Forelimb muscle (tissue), 1 donor: ENCODE results near the gene COPS9. TPM values are rescaled to one million over a fixed set of nuclear protein-coding genes. Genes with fewer than 3 reads are reported as not detected.

ENCODE experiments used
- DNase-seq: peaks from one replicate; pipeline ENCODE4 v3.0.0-alpha.2; 2013; ENCODE audit warnings: low read depth
- polyA plus RNA-seq: library from polyadenylated mRNA; unstranded; fragments of 120-200 nt; gene quantifications from one replicate; pipeline ENCODE4 v1.2.1, GENCODE V29; 2013; ENCODE audit not compliant: insufficient read length

COPS9 gene
- polyA plus RNA-seq, 1 donor = 83.8 TPM

- DNase-seq = no peak
Measured at GRCh38 chr2:240136671-240137292, 677 bp upstream of the COPS9 start.

- no peak for DNase-seq
Measured at GRCh38 chr2:240135706-240136012, 446 bp downstream of the COPS9 start.

- DNase-seq = no peak
Measured at GRCh38 chr2:240134956-240135520, 1.1 kb downstream of the COPS9 start.

- no peak for DNase-seq
Measured at GRCh38 chr2:240134466-240134865, 1.6 kb downstream of the COPS9 start.

GRCh38 chr2:240133401-240133800, 2.7 kb downstream of the COPS9 start:
- no peak for DNase-seq

- no peak for DNase-seq
Measured at GRCh38 chr2:240132651-240132980, 3.5 kb downstream of the COPS9 start.

GRCh38 chr2:240131941-240132650, 4.0 kb downstream of the COPS9 start:
- DNase-seq = no peak

GRCh38 chr2:240131296-240131695, 4.8 kb downstream of the COPS9 start:
- no peak for DNase-seq

GRCh38 chr2:240130393-240131195, 5.5 kb downstream of the COPS9 start:
- no peak for DNase-seq

- no peak for DNase-seq
Measured at GRCh38 chr2:240129731-240130392, 6.2 kb downstream of the COPS9 start.

GRCh38 chr2:240129311-240129710, 6.8 kb downstream of the COPS9 start:
- DNase-seq = no peak

GRCh38 chr2:240128608-240129145, 7.4 kb downstream of the COPS9 start:
- no peak for DNase-seq

- no peak for DNase-seq
Measured at GRCh38 chr2:240127911-240128607, 8.0 kb downstream of the COPS9 start.

GRCh38 chr2:240127191-240127750, 8.8 kb downstream of the COPS9 start:
- no peak for DNase-seq

GRCh38 chr2:240126731-240127130, 9.4 kb downstream of the COPS9 start:
- no peak for DNase-seq

GRCh38 chr2:240125742-240126141, 10.4 kb downstream of the COPS9 start:
- no peak for DNase-seq

- no peak for DNase-seq
Measured at GRCh38 chr2:240124651-240125030, 11.5 kb downstream of the COPS9 start.

GRCh38 chr2:240123821-240124650, 12.1 kb downstream of the COPS9 start:
- no peak for DNase-seq

- no peak for DNase-seq
Measured at GRCh38 chr2:240121675-240122074, 14.4 kb downstream of the COPS9 start.

GRCh38 chr2:240121190-240121589, 14.9 kb downstream of the COPS9 start:
- DNase-seq = no peak
